ENCODE data around the gene CAPN15.
"Not testable (repeated sequence)": the region's sequence is repeated elsewhere in the genome, so short reads cannot be mapped to it uniquely, and the experiment has no call there.

CAPN15 gene

DNA sequence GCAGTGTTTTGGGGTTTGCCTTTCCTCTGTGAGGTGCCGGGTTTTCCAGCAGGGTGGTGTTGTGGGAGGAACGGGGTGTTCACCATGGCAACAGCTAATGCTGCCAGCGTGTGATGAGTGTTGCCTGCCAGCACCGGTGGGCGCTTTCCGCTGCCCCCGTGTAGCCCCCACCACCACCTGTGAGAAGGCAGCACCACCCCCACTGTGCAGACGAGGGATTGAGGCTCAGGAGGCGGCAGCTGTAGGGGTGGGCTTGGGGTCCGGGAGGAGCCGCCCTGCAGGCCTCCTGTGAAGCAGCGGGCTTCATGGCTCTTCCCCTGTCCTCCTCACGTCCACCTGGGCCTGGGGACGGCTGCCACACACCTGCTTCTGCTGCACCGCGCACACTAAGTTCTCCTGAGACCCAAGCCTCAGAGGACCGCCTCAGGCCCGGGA is 67.6 kb downstream of the CAPN15 start:
- DNase-seq, result no peak

DNA sequence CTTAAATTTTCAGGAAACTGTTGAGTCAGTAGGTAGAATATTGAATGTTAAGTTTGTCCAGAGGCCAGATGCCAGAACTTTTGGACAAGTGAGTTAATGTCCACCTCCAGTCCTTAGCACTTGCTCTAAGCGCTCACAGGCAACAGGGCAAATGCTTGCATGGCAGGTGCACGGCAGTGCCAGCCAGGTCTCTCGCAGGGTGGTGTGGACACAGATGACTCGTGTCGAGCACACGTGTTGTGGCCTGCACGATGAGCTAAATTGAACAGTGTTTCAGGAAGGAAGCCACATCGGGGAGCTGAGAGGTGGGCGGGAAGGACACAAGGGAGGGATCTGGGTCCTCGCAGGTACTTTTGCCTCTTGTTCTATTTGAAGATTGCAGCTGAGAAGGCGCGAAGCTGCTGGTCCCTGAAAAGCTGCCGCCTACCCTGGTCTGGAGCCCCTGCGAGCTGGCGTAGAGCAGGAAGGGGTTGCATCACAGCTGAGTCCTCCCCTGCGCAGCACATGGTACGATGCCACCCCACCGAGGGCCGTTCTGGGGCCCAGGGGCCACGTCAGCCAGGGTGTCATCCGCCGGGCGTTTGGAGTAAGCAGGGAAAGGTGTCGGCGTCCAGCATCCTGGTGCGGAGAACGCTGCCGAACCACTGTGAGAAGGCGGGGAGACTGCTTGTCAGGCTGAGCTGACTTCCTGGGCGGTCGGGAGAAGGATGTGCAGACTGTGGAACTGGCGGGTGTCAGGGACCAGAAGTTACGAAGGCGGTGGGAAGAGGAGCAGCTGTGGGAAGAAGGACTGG is 68.6 kb downstream of the CAPN15 start:
- no peak for DNase-seq

DNA sequence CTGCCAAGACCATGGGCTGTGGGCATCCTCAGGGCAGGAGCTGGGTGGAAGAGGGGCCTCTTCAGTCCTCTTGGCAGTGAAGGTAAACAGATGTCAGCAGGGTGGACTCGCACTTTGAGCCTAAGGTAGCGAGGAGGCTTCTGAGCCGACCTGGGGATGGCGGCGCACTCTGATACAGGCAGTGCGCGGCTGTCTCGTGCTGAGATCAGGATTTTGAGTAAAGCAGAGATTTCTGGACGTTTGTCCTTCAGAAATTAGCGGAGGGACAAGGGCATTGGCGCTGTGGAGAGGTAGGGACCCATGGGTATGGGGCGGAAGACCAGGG is 69.2 kb downstream of the CAPN15 start:
- DNase-seq, result no peak

DNA sequence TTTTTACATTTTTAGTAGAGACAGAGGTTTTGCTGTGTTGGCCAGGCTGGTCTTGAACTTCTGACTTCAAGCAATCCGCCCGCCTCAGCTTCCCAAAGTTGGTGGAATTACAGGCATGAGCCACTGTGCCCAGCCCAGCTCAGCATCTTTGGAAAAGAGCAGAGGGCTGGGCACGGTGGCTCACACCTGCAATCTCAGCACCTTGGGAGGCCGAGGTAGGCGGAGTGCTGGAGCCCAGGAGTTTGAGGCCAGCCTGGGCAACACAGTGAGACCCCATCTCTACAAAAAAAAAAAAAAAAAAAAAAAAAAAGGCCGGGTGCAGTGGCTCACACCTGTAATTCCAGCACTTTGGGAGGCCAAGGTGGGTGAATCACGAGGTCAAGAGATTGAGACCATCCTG is 70.1 kb downstream of the CAPN15 start:
- not testable (repeated sequence) for DNase-seq

DNA sequence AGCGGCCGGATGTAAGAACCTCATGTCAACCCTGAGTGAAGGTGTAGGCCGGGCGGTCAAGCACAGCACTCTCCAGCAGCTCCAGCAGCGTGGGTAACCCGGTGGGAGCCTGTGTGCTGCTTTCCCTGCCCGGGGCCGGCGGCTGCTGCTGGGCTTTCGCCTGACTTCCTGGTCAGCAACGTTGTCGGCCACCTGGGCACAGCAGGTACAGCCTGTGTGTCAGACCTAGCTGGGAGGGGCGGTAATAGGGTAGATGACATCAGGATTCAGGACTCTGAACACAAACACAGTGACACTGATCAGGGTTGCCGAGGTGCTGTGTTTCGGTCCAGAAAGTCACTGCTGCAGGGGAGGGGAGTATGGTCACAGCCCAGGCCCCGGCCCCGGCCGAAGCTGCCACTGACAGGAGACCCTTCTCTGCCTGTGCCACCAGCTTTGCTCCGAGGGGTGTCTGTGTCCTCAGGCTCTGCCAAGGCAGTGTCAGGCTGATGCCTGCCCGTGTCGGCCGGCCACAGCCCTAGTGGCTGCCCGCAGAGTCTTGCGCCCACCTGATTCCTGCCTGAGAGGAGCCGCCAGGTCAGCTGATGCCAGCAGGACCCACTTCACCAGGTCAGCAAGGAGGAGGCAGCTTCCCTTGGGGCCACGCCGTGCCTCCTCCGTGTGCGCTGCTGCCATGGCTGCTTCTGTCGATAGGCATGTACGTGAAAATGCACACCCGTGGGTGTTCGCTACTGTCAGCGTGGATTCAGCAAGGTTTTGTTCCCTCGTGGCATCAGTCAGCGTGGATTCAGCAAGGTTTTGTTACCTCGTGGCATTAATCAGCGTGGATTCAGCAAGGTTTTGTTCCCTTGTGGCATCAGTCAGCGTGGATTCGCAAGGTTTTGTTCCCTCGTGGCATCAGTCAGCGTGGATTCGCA is 71.6 kb downstream of the CAPN15 start:
- DNase-seq, result no peak

DNA sequence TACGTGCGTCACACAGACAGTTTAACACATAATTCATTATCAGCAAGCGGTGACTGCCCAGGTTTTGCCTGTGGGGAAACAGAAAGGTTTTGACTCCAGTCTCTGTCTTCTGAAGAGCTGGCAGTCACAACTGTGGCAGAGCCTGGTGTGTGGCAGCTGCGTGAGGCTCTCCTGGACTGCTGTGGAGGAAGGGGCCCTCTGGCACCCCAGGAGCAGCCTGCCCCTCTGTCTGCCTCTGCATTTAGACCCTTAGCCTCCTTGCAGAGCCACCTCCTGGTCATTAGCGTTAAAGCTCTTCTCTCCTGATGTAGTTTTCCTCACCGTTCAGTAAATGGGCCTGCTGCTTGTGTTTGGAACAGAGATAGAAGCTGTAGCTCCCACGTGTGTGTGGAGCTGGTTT is 73.3 kb downstream of the CAPN15 start:
- DNase-seq, result no peak

DNA sequence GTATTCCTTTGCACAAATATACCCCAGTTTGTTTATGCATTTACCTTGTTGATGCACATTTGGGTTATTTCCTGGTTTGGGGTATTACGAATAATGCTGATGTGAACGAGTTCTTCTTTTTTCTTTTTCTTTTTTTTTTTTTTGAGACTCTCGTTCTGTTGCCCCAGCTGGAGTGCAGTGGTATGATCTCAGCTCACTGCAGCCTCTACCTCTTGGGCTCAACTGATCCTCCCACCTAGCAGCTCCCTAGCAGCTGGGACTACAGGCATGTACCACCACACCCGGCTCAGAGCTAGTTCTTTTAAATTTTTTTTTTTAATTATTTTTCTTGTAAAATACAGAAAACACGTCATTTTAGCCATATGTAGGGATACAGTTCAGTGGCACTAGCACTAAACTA is 76.4 kb downstream of the CAPN15 start:
- DNase-seq, result no peak

Data from effector CD4-positive, alpha-beta T cell (primary cell).